GM21528 (cell line): Measurements from ENCODE around the gene SRP54.
"Not testable (repeated sequence)": the region's sequence is repeated elsewhere in the genome, so short reads cannot be mapped to it uniquely, and the experiment has no call there.

ENCODE experiments used
- ATAC-seq: cut with Tn5 transposase; IDR thresholded peaks from one replicate; pipeline ENCODE4 v1.9.1; 2021; ENCODE audit warnings: mild to moderate bottlenecking, moderate library complexity; ENCODE audit not compliant: unreplicated experiment, low FRiP score

Gene SRP54

GRCh38 chr14:34982421-34983147, at the start of gene SRP54:
TSS of gene SRP54 (plus strand) at chr14:34982992. CDS start at chr14:34996710, 13,718 bp downstream.
- peak; percentile 83 for ATAC-seq

- ATAC-seq, result no peak
These were observed 49.5 kb upstream of the SRP54 start for GRCh38 chr14:34933301-34933700.

GRCh38 chr14:34935488-34935887, 47.3 kb upstream of the SRP54 start:
- no peak for ATAC-seq

- no peak for ATAC-seq
These were observed 45.4 kb upstream of the SRP54 start for GRCh38 chr14:34937442-34937841.

- no peak for ATAC-seq
These were observed 44.9 kb upstream of the SRP54 start for GRCh38 chr14:34937876-34938275.

- no peak for ATAC-seq
These were observed 39.3 kb upstream of the SRP54 start for GRCh38 chr14:34943506-34943905.

GRCh38 chr14:34944744-34945143, 38.0 kb upstream of the SRP54 start:
- ATAC-seq, result no peak

- ATAC-seq, result no peak
These were observed 36.1 kb upstream of the SRP54 start for GRCh38 chr14:34946699-34947098.

GRCh38 chr14:34951286-34951685, 31.5 kb upstream of the SRP54 start:
- ATAC-seq, result no peak

GRCh38 chr14:34956931-34957330, 25.9 kb upstream of the SRP54 start:
- no peak for ATAC-seq

- no peak for ATAC-seq
These were observed 25.0 kb upstream of the SRP54 start for GRCh38 chr14:34957771-34958286.

GRCh38 chr14:34962106-34962505, 20.7 kb upstream of the SRP54 start:
- ATAC-seq, result not testable (repeated sequence)

GRCh38 chr14:34964977-34965764, 17.6 kb upstream of the SRP54 start:
- no peak for ATAC-seq

GRCh38 chr14:34965912-34966311, 16.9 kb upstream of the SRP54 start:
- ATAC-seq, result no peak

GRCh38 chr14:34966413-34966812, 16.4 kb upstream of the SRP54 start:
- peak; percentile 68 for ATAC-seq

- no peak for ATAC-seq
These were observed 12.1 kb upstream of the SRP54 start for GRCh38 chr14:34970665-34971064.

- ATAC-seq, result no peak
These were observed 11.4 kb upstream of the SRP54 start for GRCh38 chr14:34971381-34971780.

GRCh38 chr14:34971801-34972200, 11.0 kb upstream of the SRP54 start:
- no peak for ATAC-seq

GRCh38 chr14:34978444-34978843, 4.3 kb upstream of the SRP54 start:
- no peak for ATAC-seq

GRCh38 chr14:34980337-34980900, 2.4 kb upstream of the SRP54 start:
- ATAC-seq, result no peak

- ATAC-seq, result peak; percentile 7
These were observed 910 bp upstream of the SRP54 start for GRCh38 chr14:34981743-34982420.
